Naive B cell (primary cell): ENCODE data around the gene TMEM91. TPM values are rescaled to one million over a fixed set of nuclear protein-coding genes. Genes with fewer than 3 reads are reported as not detected.
"Not testable (repeated sequence)": the region's sequence is repeated elsewhere in the genome, so short reads cannot be mapped to it uniquely, and the experiment has no call there.

Source experiments
- ATAC-seq, 2 donors: fragments of 150-1000 bp; cut with Tn5 transposase; 2 replicates each; pipeline ENCODE4 v1.10.0; 2021; ENCODE audit warnings: low read depth in 2 of 2, mild to moderate bottlenecking in 2 of 2, moderate library complexity in 2 of 2
- DNase-seq: peaks from one replicate; pipeline ENCODE4 v3.0.0; 2022
- H3K27ac Mint-ChIP-seq, 6 donors: one replicate each; pipeline ENCODE4 v1.8.0; 2020 to 2022; ENCODE audit warnings: mild to moderate bottlenecking in 6 of 6, mixed read lengths in 6 of 6, moderate library complexity in 5 of 6, inconsistent platforms in 2 of 6
- H3K27me3 Mint-ChIP-seq, 3 donors: one replicate each; pipeline ENCODE4 v1.8.0; 2021 to 2022; ENCODE audit warnings: mixed read lengths in 3 of 3, mild to moderate bottlenecking in 1 of 3
- H3K36me3 Mint-ChIP-seq, 2 donors: one replicate each; pipeline ENCODE4 v1.8.0; 2020 to 2022; ENCODE audit warnings: mixed read lengths in 2 of 2, inconsistent platforms in 1 of 2, mild to moderate bottlenecking in 1 of 2
- H3K4me1 Mint-ChIP-seq, 3 donors: one replicate each; pipeline ENCODE4 v1.8.0; 2020 to 2022; ENCODE audit warnings: mixed read lengths in 3 of 3, inconsistent platforms in 1 of 3, mild to moderate bottlenecking in 1 of 3, moderate library complexity in 1 of 3
- H3K4me3 Mint-ChIP-seq, 8 donors: one replicate each; pipeline ENCODE4 v1.8.0; 2020 to 2022; ENCODE audit warnings: mild to moderate bottlenecking in 8 of 8, mixed read lengths in 8 of 8, moderate library complexity in 8 of 8, inconsistent platforms in 2 of 8
- H3K9me3 Mint-ChIP-seq, 7 donors: one replicate each; pipeline ENCODE4 v1.8.0; 2020 to 2022; ENCODE audit warnings: mixed read lengths in 7 of 7, mild to moderate bottlenecking in 5 of 7, inconsistent platforms in 2 of 7, moderate library complexity in 1 of 7
- polyA plus RNA-seq, 6 donors: library from polyadenylated mRNA; unstranded; fragments of 300-500 nt; fragmentation: Illumina TruSeq; gene quantifications; one replicate each; pipeline ENCODE4 v1.2.3, GENCODE V29; 2021; ENCODE audit warnings: low read depth in 6 of 6

Gene TMEM91
- polyA plus RNA-seq, 6 donors from 2014 or later = 1.7 to 3.5 (median 2.2) TPM; not detected in 1

DNA sequence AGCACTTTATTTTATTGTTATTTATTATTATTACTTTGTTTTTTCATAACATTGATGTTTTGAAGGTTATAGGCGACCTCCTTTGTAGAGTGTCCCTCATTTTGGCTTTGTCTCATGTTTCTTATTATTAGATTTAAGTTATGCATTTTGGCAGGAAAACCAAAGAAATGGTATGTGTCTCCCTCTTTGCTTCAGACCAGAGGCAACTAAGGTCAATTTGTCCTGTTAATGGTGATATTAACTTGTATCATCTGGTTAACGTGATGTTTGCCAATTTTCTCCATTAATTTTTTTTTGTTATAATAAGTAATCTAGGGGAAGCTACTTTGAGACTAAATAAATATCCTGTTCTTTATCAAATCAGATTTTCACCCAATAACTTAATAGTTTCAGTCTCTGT lies 3.8 kb upstream of the TMEM91 start:
- no peak overlapping the region for H3K4me3 Mint-ChIP-seq

DNA sequence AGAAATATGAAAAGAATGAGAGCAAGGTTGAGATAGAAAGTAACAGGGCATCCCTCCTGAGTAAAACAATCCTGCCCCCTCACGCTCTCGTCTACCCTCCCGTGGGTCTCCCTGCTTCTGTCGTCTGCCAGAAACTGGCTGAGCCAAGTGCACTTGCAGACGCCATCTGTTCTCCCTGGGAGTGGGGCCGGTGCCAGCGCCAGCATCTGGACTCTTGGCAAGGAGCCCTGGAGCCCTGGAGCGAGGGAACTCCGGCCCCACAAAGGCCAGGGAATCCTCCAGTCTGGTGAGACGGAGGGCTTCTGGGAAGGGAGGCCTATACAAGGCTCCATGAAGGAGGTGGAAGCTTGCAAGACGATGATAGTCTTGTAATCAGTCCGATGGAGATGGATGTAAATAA lies 2.3 kb upstream of the TMEM91 start:
- ATAC-seq = no peak

More for the DNA sequence above, 3.8 kb upstream of the TMEM91 start:
- Mint-ChIP-seq H3K27me3 (no peaks in the 10 kb centered on the region), H3K27ac (no peak overlapping the region), H3K4me1 (peaks cover 14 to 24% (median 21%) of the 10 kb centered on the region in 3 donors), H3K36me3 (no peaks in the 10 kb centered on the region), H3K9me3 (no peaks in the 10 kb centered on the region)
- DNase-seq (no peak), ATAC-seq (no peak)

DNA sequence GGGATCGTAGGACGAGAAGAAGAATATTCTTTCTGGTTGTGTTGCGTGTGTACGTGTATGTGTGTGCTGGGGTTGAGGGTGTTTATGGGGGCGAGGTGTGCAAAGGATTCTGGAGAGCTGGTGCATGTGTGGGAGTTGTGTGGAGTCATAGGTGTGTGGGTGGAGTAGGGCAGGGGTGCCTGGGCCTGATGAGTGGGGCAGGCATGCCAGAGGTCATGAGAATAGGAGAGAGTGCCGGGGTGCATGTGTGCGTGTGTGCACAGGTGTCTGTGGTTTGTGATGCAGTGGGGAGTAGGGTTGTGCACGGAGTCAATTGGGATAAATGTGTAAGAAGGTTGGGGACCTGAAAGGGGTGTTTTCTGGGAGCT lies 649 bp downstream of the TMEM91 start:
- no peaks in the 10 kb centered on the region for H3K9me3 Mint-ChIP-seq
- no peak for DNase-seq
- H3K36me3 Mint-ChIP-seq = no peaks in the 10 kb centered on the region
- H3K4me3 Mint-ChIP-seq = peak overlapping the region; percentile 54 to 93 (median 80)
- H3K4me1 Mint-ChIP-seq = peaks cover 22 to 30% (median 25%) of the 10 kb centered on the region in 3 donors
- no peaks in the 10 kb centered on the region for H3K27me3 Mint-ChIP-seq
- H3K27ac Mint-ChIP-seq = peak overlapping the region in 2 of 6 donors; percentile 29 to 94
- no peak for ATAC-seq

More for the DNA sequence above, 2.3 kb upstream of the TMEM91 start:
- Mint-ChIP-seq H3K27me3 (no peaks in the 10 kb centered on the region), H3K36me3 (no peaks in the 10 kb centered on the region), H3K4me3 (no peak overlapping the region), H3K4me1 (peaks cover 22 to 31% (median 29%) of the 10 kb centered on the region in 3 donors), H3K27ac (no peak overlapping the region), H3K9me3 (no peaks in the 10 kb centered on the region)
- DNase-seq = no peak

DNA sequence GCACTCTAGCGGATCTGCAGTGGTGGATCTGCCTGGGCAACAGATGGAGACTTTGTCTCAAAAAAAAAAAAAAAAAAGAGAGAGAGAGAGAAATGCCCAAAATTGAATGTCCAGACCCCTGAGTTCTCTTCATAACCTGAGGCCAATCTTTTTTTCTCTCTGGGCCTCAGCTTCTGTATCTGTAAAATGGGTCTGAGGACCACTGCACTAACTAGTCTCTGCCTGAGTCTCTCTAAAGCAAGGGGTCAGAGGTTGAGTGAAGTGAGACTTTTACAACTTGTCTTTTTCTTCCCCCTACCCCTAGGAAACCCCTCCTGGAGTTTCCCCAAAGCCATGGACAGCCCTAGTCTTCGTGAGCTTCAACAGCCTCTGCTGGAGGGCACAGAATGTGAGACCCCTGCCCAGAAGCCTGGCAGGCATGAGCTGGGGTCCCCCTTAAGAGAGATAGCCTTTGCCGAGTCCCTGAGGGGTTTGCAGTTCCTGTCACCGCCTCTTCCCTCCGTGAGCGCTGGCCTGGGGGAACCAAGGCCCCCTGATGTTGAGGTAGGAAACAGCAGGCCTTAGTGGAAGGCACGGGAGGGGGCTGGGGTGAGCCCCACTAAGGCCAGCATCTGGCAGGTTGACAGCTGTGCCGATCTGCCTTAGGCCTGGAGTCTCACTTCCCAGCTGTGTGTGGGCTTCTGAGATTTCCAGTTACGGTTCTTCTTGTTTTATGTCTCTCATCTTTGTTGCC lies 1.8 kb downstream of the TMEM91 start:
- H3K4me3 Mint-ChIP-seq = peak overlapping the region in 6 of 8 donors; percentile 12 to 73 (median 48)
- ATAC-seq (peak; percentile 86 to 92), DNase-seq (peak; percentile 29)
- no peaks in the 10 kb centered on the region for H3K9me3 Mint-ChIP-seq
- no peaks in the 10 kb centered on the region for H3K36me3 Mint-ChIP-seq
- H3K27me3 Mint-ChIP-seq = no peaks in the 10 kb centered on the region
- peak overlapping the region in 5 of 6 donors; percentile 16 to 95 (median 80) for H3K27ac Mint-ChIP-seq
- peaks cover 22 to 30% (median 25%) of the 10 kb centered on the region in 3 donors for H3K4me1 Mint-ChIP-seq

DNA sequence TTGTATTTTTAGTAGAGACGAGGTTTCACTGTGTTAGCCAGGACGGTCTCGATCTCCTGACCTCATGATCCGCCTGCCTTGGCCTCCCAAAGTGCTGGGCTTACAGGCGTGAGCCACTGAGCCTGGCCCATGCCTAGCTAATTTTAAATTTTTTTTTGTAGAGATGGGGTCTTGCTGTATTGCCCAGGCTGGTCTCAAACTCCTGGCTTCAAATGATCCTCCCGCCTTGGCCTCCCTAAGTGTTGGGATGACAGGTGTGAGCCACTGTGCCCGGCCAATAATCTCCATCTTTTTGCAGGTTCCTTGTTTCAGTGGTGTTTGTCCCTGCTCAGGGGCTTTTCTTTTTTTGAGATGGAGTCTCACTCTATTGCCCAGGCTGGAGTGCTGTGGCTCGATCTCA lies 5.2 kb downstream of the TMEM91 start:
- DNase-seq, H3K27me3 Mint-ChIP-seq, H3K27ac Mint-ChIP-seq, ATAC-seq, H3K4me3 Mint-ChIP-seq, H3K36me3 Mint-ChIP-seq, H3K9me3 Mint-ChIP-seq: not testable (repeated sequence)
- peaks cover 16 to 25% (median 19%) of the 10 kb centered on the region in 3 donors for H3K4me1 Mint-ChIP-seq

DNA sequence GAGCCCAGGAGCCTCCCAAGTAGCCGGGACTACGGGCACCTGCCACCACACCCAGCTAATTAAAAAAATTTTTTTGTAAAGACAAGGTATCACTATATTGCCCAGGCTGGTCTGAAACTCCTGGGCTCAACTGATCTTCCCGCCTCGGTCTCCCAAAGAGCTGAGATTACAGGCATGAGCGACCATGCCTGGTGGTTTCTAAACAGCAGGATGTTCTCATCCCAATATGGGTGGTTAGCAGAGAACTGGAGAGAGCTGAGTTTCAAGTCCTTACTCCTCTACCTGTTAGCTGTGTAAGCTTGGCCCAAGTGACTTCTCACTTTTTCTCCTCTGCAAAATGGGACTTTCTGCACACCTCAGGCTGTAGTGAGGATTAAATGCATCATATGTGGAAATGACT lies 8.0 kb downstream of the TMEM91 start:
- Mint-ChIP-seq H3K27ac (no peak overlapping the region), H3K4me3 (no peak overlapping the region), H3K27me3 (no peaks in the 10 kb centered on the region), H3K9me3 (no peaks in the 10 kb centered on the region), H3K4me1 (peaks cover 0 to 4% (median 0%) of the 10 kb centered on the region in 3 donors), H3K36me3 (no peaks in the 10 kb centered on the region)
- DNase-seq = no peak
- ATAC-seq = no peak

DNA sequence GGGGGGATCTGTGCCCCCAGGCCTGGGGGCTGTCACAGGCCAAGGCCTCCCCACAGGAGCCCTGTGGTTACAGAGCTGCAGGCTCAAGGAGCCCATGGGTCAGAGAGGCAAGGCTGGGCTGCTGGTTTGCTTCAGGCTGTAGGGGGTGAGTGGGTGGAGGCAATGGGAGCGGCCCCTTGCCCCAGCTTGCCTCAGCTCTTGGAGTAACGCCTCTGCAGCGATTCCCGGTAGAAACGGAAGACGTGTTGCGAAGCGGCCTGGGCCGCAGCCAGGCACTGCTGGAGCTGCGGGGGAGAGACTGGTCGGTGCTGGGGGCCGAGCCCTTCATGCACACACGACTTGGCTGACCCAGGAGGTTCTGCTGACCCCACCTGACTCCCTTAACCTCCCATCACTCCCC lies 10.1 kb downstream of the TMEM91 start:
- H3K4me1 Mint-ChIP-seq = no peaks in the 10 kb centered on the region
- no peaks in the 10 kb centered on the region for H3K9me3 Mint-ChIP-seq
- H3K4me3 Mint-ChIP-seq = no peak overlapping the region
- no peak overlapping the region for H3K27ac Mint-ChIP-seq
- no peaks in the 10 kb centered on the region for H3K27me3 Mint-ChIP-seq
- peaks cover 0 to 7% of the 10 kb centered on the region in 2 donors for H3K36me3 Mint-ChIP-seq
- ATAC-seq = no peak
- no peak for DNase-seq

DNA sequence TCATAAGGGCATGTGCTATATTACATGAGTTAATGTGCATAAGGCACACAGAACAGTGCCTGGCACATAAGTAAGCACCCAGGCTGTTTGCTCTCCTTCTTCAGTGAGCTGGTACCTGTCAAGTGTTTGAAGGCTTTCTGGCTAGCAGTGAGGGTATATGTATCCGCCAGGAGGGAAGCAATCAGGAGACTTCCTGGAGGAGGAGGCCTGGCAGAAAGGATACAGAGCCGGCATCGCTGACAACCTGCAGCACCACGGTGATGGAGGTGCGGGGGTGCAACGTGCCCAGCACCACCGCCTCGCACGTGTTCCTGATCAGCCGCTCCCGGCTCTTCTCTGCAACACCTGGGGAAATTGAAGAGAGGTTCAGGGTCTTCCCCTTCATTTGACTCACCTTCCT lies 15.3 kb downstream of the TMEM91 start:
- H3K36me3 Mint-ChIP-seq = peaks cover 0 to 15% of the 10 kb centered on the region in 2 donors
- H3K27me3 Mint-ChIP-seq = no peaks in the 10 kb centered on the region
- H3K4me1 Mint-ChIP-seq = peaks cover 12 to 19% (median 16%) of the 10 kb centered on the region in 3 donors
- ATAC-seq (no peak), DNase-seq (no peak)
- H3K4me3 Mint-ChIP-seq = no peak overlapping the region
- H3K9me3 Mint-ChIP-seq = no peaks in the 10 kb centered on the region
- H3K27ac Mint-ChIP-seq = no peak overlapping the region

DNA sequence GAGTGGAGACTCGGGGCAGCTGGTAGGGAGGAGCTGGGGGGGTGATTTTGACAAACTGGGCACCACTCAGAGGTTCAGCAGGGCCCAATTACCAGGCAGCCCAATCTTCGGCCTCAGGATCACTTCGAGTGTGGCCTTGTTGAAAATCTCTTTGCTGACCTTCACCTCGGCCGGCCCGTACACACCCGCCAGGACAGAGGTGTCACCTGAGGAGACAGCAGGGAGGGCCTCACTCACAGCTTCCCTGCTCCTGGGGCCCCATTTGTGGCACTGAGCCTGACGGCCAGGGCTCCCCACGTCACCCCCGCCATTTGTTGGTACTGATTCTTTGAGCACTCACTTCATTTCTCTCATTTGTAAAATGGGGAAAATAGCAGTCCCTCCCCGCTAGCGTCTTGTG lies 16.4 kb downstream of the TMEM91 start:
- Mint-ChIP-seq H3K9me3 (no peaks in the 10 kb centered on the region), H3K4me3 (peak overlapping the region in 1 of 8 donors; percentile 22), H3K27me3 (no peaks in the 10 kb centered on the region), H3K36me3 (peaks cover 0 to 15% of the 10 kb centered on the region in 2 donors), H3K4me1 (peaks cover 18 to 29% (median 21%) of the 10 kb centered on the region in 3 donors), H3K27ac (peak overlapping the region in 1 of 6 donors; percentile 92)
- DNase-seq (no peak), ATAC-seq (no peak)

DNA sequence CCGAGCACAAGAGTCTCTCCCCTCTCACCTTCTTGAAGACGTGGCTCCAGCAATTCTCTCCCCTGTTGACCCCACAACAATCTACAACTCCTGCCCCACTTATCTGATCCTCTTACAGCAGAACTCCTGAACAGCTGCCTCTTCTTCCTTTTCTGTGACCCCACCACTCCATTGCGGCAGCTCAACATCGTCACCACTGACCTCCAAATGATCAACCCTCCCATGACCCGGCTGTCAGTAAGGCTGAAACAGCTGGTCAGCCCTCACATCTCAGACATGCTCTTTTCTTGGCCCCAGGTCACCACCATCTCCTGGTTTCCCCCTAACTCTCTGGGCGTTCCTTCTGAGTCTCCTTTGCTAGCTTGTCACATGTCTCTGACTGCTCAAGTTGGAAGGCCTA lies 19.0 kb downstream of the TMEM91 start:
- Mint-ChIP-seq H3K36me3 (peaks cover 0 to 15% of the 10 kb centered on the region in 2 donors), H3K27me3 (no peaks in the 10 kb centered on the region), H3K4me1 (peaks cover 38 to 48% (median 42%) of the 10 kb centered on the region in 3 donors), H3K4me3 (peak overlapping the region in 7 of 8 donors; percentile 31 to 100 (median 98)), H3K27ac (peak overlapping the region; percentile 22 to 82 (median 38)), H3K9me3 (no peaks in the 10 kb centered on the region)
- ATAC-seq (no peak), DNase-seq (no peak)

DNA sequence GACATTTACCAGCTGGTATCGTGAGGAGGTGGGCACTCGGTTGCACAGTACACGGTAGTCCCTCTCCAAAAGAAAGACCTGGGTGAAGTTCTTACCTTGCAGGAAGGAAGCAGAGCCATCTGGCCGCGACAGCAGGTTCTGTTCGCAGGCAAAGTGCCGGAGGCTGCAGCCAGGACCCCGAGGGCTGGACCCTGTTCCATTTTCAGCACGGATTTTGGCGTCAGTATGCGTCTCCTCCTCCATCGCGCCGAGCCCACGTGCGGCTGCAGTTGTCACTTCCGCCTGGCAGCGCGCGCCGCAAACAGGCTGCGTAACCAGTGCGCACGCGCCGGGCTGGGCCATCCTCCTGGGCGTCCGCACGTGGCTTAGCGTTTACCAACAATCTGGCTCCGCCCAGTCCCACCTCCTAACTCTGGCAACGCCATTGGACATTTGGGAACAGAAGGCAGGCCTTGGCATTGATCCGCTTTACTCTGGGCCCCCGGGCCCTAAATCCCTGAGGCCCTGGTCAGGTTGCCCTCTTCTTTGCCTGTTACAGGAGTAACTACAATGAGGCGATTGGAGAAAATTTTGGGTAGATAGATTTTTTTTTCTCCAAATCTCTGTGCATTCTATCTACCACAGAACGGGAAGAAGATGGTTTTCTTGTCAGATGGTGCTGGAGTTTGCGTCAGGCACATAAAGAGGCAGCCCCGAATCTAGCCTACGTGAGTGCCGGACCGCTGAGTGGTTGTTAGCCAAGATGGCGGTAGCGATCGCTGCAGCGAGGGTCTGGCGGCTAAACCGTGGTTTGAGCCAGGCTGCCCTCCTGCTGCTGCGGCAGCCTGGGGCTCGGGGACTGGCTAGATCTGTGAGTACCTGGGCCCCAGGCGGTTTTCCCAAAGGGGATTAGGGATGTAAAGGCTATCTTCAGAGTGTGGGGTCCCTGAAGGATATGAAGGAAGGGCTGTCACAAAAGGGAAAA lies 21.0 kb downstream of the TMEM91 start, which contains the start of the genes BCKDHA and EXOSC5:
Gene BCKDHA (plus strand): TSS at position 733 of the 964 bp plus-strand sequence. CDS start 10 bp downstream, at position 743.
Gene EXOSC5 (minus strand): TSS at position 274 of the 964 bp plus-strand sequence. CDS start 31 bp downstream, at position 243.
- ATAC-seq (peak; percentile 97 to 98), DNase-seq (peak; percentile 99)
- Mint-ChIP-seq H3K36me3 (peaks cover 4 to 5% of the 10 kb centered on the region in 2 donors), H3K9me3 (no peaks in the 10 kb centered on the region), H3K27ac (peak within 1 kb of the TSS; percentile 99 to 100 (median 100)), H3K4me1 (peaks cover 42 to 57% (median 42%) of the 10 kb centered on the region in 3 donors), H3K27me3 (no peaks in the 10 kb centered on the region), H3K4me3 (peak within 1 kb of the TSS; percentile 90 to 100 (median 99))

DNA sequence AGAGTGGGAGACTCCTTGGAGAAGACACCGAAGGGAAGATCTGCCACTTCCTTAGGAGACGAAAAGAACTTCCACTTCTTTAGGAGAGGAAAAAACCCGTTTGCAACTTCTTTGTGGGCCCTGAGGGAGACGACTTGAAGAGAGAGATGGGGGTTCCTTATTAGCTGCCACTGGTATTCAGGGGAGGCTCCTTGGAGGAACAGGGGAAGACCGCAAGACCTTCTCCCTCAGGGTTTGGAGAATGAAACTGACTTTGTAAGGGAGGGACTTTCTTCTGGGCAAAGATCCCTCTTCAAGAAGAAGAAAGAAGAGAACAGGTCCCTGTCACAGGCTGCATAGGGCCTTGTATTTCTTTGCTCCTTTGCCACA lies 21.7 kb downstream of the TMEM91 start:
- Mint-ChIP-seq H3K27me3 (no peaks in the 10 kb centered on the region), H3K36me3 (peaks cover 0 to 4% of the 10 kb centered on the region in 2 donors), H3K4me3 (peak overlapping the region; percentile 90 to 100 (median 99)), H3K9me3 (no peaks in the 10 kb centered on the region), H3K4me1 (peaks cover 42 to 57% (median 43%) of the 10 kb centered on the region in 3 donors), H3K27ac (peak overlapping the region; percentile 99 to 100 (median 100))
- DNase-seq (no peak), ATAC-seq (no peak)

DNA sequence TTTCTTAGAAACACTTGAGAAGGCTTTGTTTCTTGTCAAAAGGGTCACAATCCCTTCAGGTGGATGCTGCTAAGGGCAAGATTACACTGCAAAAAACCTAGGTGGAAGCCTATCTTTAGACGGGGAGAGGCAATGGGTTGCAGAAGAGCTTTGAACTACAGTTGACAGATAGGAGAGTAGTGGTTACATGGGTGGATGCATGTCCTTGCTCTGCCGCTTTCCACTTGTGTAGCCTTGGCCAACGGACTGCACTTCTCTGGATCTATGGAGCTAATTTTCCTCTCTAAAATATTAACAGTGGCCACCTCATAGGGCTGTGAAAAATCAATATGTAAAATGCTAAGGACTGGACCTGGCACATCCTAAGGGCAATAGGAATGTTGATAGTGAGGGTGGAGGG lies 22.3 kb downstream of the TMEM91 start:
- ATAC-seq = no peak
- peaks cover 42 to 57% (median 43%) of the 10 kb centered on the region in 3 donors for H3K4me1 Mint-ChIP-seq
- peaks cover 0 to 4% of the 10 kb centered on the region in 2 donors for H3K36me3 Mint-ChIP-seq
- H3K27me3 Mint-ChIP-seq = no peaks in the 10 kb centered on the region
- peak overlapping the region; percentile 90 to 100 (median 99) for H3K4me3 Mint-ChIP-seq
- no peak for DNase-seq
- H3K9me3 Mint-ChIP-seq = no peaks in the 10 kb centered on the region
- peak overlapping the region in 4 of 6 donors; percentile 41 to 100 (median 78) for H3K27ac Mint-ChIP-seq
